K562 (cell line): ENCODE data around the gene PRKCE. TPM values are rescaled to one million over a fixed set of nuclear protein-coding genes. Genes with fewer than 3 reads are reported as not detected.

Experiments
- ATAC-seq: fragments of 200-7000 bp; cut with Tn5 transposase; 3 replicates; pipeline ENCODE4 v1.9.1; 2020; ENCODE audit warnings: moderate library complexity
- BruUV-seq: library from RNA; stranded (reverse); fragments of 400-500 nt; replicated peaks from 2 replicates; lab custom pipeline; 2021; lab: Mats Ljungman, UMichigan
- CTCF ChIA-PET: fragments of 300-600 bp; formaldehyde crosslinking; extraction: SDS; loops from one replicate; lab custom pipeline; 2021; ENCODE audit warnings: low intra/inter-chr PET ratio; lab: Yijun Ruan, JAX
- POLR2A ChIA-PET: fragments of 300-600, 350-650 bp; sonication (Branson Sonifier 250); formaldehyde crosslinking; extraction: SDS; loops from one replicate; lab custom pipeline; 2021; ENCODE audit warnings: antibody characterized with exemption, inconsistent platforms; lab: Yijun Ruan, JAX
- DNase-seq, 4 experiments: peaks; one replicate each; pipeline versions ENCODE4 v3.0.0 to v3.0.0-alpha.2; 2011 to 2018; ENCODE audit warnings: low spot score in 3 of 4, mixed read lengths in 3 of 4; ENCODE audit errors: extremely low read depth in 1 of 4
- FAIRE-seq: peaks from 2 replicates; lab custom pipeline; 2011; peaks lifted over from hg19 to GRCh38; lab: Jason Lieb, UNC
- H2AFZ ChIP-seq: 2 replicates; pipeline ENCODE4 v1.6.0; 2011; ENCODE audit warnings: low read depth, low read length, control low read depth, inconsistent platforms
- H3K27ac ChIP-seq: fragments of 200-600 bp; 3 replicates; pipeline ENCODE4 v1.8.0; 2011; ENCODE audit warnings: low read depth, mild to moderate bottlenecking, control low read depth, inconsistent platforms, low read length, moderate library complexity, mixed read lengths; ENCODE audit errors: extremely low read depth
- H3K27me3 ChIP-seq, 2 experiments: fragments of 300-600 bp in 1 of 2; 2 replicates in 1 of 2; 3 replicates in 1 of 2; pipeline versions ENCODE4 v1.6.0 to v1.8.0; 2011; ENCODE audit warnings: inconsistent platforms in 2 of 2, low read length in 2 of 2, mild to moderate bottlenecking in 1 of 2, mixed read lengths in 1 of 2, moderate library complexity in 1 of 2; ENCODE audit not compliant: control insufficient read depth in 2 of 2, insufficient read depth in 2 of 2
- H3K36me3 ChIP-seq: fragments of 300-600 bp; 3 replicates; pipeline ENCODE4 v1.8.0; 2011; ENCODE audit warnings: mild to moderate bottlenecking, low read length, inconsistent platforms; ENCODE audit not compliant: control insufficient read depth, insufficient read depth
- H3K4me1 ChIP-seq, 2 experiments: fragments of 200-600 bp in 1 of 2; replicated peaks in 1 of 2; 2 replicates in 1 of 2; 3 replicates in 1 of 2; pipeline versions ENCODE4 v1.5.1 to v1.8.0; 2011; ENCODE audit warnings: inconsistent platforms in 2 of 2, low read length in 2 of 2, mild to moderate bottlenecking in 1 of 2, mixed read lengths in 1 of 2, moderate library complexity in 1 of 2; ENCODE audit not compliant: control insufficient read depth in 2 of 2, insufficient read depth in 2 of 2
- H3K4me2 ChIP-seq: 2 replicates; pipeline ENCODE4 v1.6.1; 2011; ENCODE audit warnings: low read length, control low read depth, inconsistent platforms, mixed read lengths; ENCODE audit not compliant: insufficient read depth
- H3K4me3 ChIP-seq: fragments of 200-600 bp; sonication (generic), shearing (Covaris generic); 2 replicates; pipeline ENCODE4 v1.5.1; 2016; ENCODE audit warnings: control low read depth, inconsistent platforms
- H3K79me2 ChIP-seq: fragments of 200-600 bp; 3 replicates; pipeline ENCODE4 v1.8.0; 2011; ENCODE audit warnings: low read length, inconsistent platforms; ENCODE audit not compliant: control insufficient read depth, insufficient read depth
- H3K9ac ChIP-seq, 2 experiments: 2 replicates each; pipeline versions ENCODE4 v1.6.0 to v1.6.1; 2011; ENCODE audit warnings: low read depth in 2 of 2, low read length in 2 of 2, control low read depth in 1 of 2, inconsistent platforms in 1 of 2, mild to moderate bottlenecking in 1 of 2, mixed read lengths in 1 of 2; ENCODE audit not compliant: insufficient read depth in 1 of 2
- H3K9me1 ChIP-seq: one replicate; pipeline ENCODE4 v1.6.0; 2011; ENCODE audit warnings: inconsistent platforms, mild to moderate bottlenecking, low read length, moderate library complexity; ENCODE audit not compliant: control insufficient read depth, insufficient read depth
- H3K9me3 ChIP-seq: replicated peaks from 2 replicates; pipeline ENCODE4 v1.5.1; 2011; ENCODE audit warnings: low read depth, low read length, inconsistent platforms; ENCODE audit not compliant: control insufficient read depth, insufficient read depth
- H4K20me1 ChIP-seq: replicated peaks from 2 replicates; pipeline ENCODE4 v1.6.1; 2011; ENCODE audit warnings: low read length, inconsistent platforms, mixed read lengths; ENCODE audit not compliant: control insufficient read depth, insufficient read depth
- ARID2 ChIP-seq: fragments of 450-650 bp; IDR thresholded peaks from 2 replicates; pipeline ENCODE4 v1.6.1; 2017; ENCODE audit warnings: antibody characterized with exemption, mild to moderate bottlenecking
- CBFB ChIP-seq: sonication (generic); formaldehyde crosslinking; IDR thresholded peaks from 2 replicates; pipeline ENCODE4 v1.4.0; 2020; ENCODE audit warnings: mild to moderate bottlenecking, missing genetic modification reagents
- CHD7 ChIP-seq: fragments of 200-600 bp; sonication (generic); IDR thresholded peaks from one replicate; pipeline ENCODE4 v1.6.1; 2012; ENCODE audit warnings: mild to moderate bottlenecking, low read depth, low read length, inconsistent platforms
- ESRRB ChIP-seq: fragments of 250-450 bp; sonication (Bioruptor Pico); IDR thresholded peaks from 2 replicates; pipeline ENCODE4 v1.5.0; 2020; ENCODE audit warnings: mild to moderate bottlenecking, moderate library complexity, borderline replicate concordance
- GABPB2 ChIP-seq: fragments of 250-450 bp; sonication (Bioruptor Pico); conservative IDR thresholded peaks from 2 replicates; pipeline ENCODE4 v1.5.1; 2021; ENCODE audit warnings: mild to moderate bottlenecking
- MAFK ChIP-seq: IDR thresholded peaks from 2 replicates; pipeline ENCODE4 v1.6.1; 2011; ENCODE audit warnings: low read length, improper control_type of control experiment
- ZBTB7A ChIP-seq: IDR thresholded peaks from 2 replicates; pipeline ENCODE4 v1.6.1; 2011; ENCODE audit warnings: low read depth, mild to moderate bottlenecking, low read length, moderate library complexity, borderline replicate concordance; ENCODE audit not compliant: control insufficient read depth
- ZFP30 ChIP-seq: fragments of 250-450 bp; sonication (Bioruptor Pico); IDR thresholded peaks from 2 replicates; pipeline ENCODE4 v1.8.0; 2022; ENCODE audit warnings: moderate library complexity, mild to moderate bottlenecking, inconsistent platforms, borderline replicate concordance
- ZNF253 ChIP-seq: fragments of 250-450 bp; sonication (Bioruptor Pico); conservative IDR thresholded peaks from 2 replicates; pipeline ENCODE4 v1.6.1; 2021; ENCODE audit warnings: mild to moderate bottlenecking
- ZNF3 ChIP-seq: fragments of 250-450 bp; sonication (Bioruptor Pico); IDR thresholded peaks from 2 replicates; pipeline ENCODE4 v1.5.0; 2021; ENCODE audit warnings: mild to moderate bottlenecking, moderate library complexity
- ZNF586 ChIP-seq: fragments of 450-650 bp; formaldehyde crosslinking; conservative IDR thresholded peaks from 2 replicates; pipeline ENCODE4 v1.4.0; 2020; ENCODE audit warnings: mild to moderate bottlenecking, moderate library complexity
- ZNF668 ChIP-seq: fragments of 250-450 bp; sonication (Bioruptor Pico); IDR thresholded peaks from 2 replicates; pipeline ENCODE4 v1.8.0; 2022; ENCODE audit warnings: mild to moderate bottlenecking, inconsistent platforms
- ZZZ3 ChIP-seq: fragments of 450-650 bp; IDR thresholded peaks from 2 replicates; pipeline ENCODE4 v1.6.1; 2016; ENCODE audit warnings: antibody characterized with exemption, mild to moderate bottlenecking, moderate library complexity
- WGBS: fragments of 100-300 bp; shearing (Covaris generic); methylation state at CpG from one replicate; pipeline ENCODE4 v1.1.6; 2016; ENCODE audit warnings: low coverage, mixed read lengths; ENCODE audit not compliant: insufficient coverage; ENCODE audit errors: missing lambda C conversion rate; 5-methylcytosine and 5-hydroxymethylcytosine counted together
- in situ Hi-C: fragments of 300-500 bp; cut with MboI; formaldehyde crosslinking; loops from 4 replicates; pipeline ENCODE4 v1.15.0; 2018; ENCODE audit warnings: inconsistent platforms, mixed read lengths
- intact Hi-C: fragments of 100-400 bp; cut with micrococcal nuclease; formaldehyde crosslinking; loops from 2 replicates; pipeline ENCODE4 v1.14.2; 2022
- polyA plus RNA-seq, 8 experiments: library from polyadenylated mRNA; depleted of rRNA in 4 of 8; stranded (reverse) in 5 of 8; unstranded in 3 of 8; fragments of >200 nt; fragmentation: Nextera tagmentation in 2 of 8; fragmentation: Illumina TruSeq in 1 of 8; extraction: Ambion mirVana in 2 of 8; extraction: Trizol in 1 of 8; gene quantifications; 2 replicates each; pipeline versions ENCODE4 v1.2.1 to v1.2.3, GENCODE V29; 2011 to 2014; ENCODE audit warnings: inconsistent platforms in 1 of 8, missing spikeins in 1 of 8
- total RNA-seq, 7 experiments: library from RNA; depleted of rRNA in 6 of 7; stranded (reverse); fragments of >200 nt in 6 of 7; fragmentation: Illumina TruSeq in 2 of 7; extraction: Trizol in 2 of 7; gene quantifications; 2 replicates each; pipeline versions ENCODE4 v1.2.1 to v1.2.3, GENCODE V29; 2011 to 2021; ENCODE audit warnings: low replicate concordance in 1 of 7

The PRKCE gene
- total and polyA plus RNA-seq, 9 of the 15 experiments (the other 6 are each of a cell fraction or from before 2014, with no cell fraction given) = 0.06 to 1.0 (median 0.22) TPM; not detected in 1

- CTCF ChIA-PET = no interaction called here
- in situ Hi-C loops = no loop called here
- 26% methylated on average over 5 of the region's 5 CpGs for WGBS
- TF ChIP-seq CBFB (no peak), CHD7 (no peak), ZZZ3 (no peak), ZNF3 (CRISPR knock-in tag) (no peak), ZFP30 (CRISPR knock-in tag) (no peak), ESRRB (no peak), MAFK (no peak), ZNF668 (no peak), ZBTB7A (no peak), GABPB2 (CRISPR knock-in tag) (no peak), ZNF253 (CRISPR knock-in tag) (no peak), ZNF586 (CRISPR knock-in tag) (no peak), ARID2 (no peak)
Observed at GRCh38 chr2:46066601-46067000, 415.1 kb downstream of the PRKCE start.

More at GRCh38 chr2:46066601-46067000, 415.1 kb downstream of the PRKCE start:
- H3K9me3 ChIP-seq = no peaks in the 10 kb centered on the region
- BruUV-seq = no TSS peak
- intact Hi-C loops = no loop called here
- no peak overlapping the region for H3K9ac ChIP-seq
- H3K4me2 ChIP-seq = no peak overlapping the region
- POLR2A ChIA-PET = no interaction called here
- no peaks in the 10 kb centered on the region for H3K79me2 ChIP-seq
- no peak overlapping the region for H3K27ac ChIP-seq
- no peaks in the 10 kb centered on the region; a peak in 1 of 5 replicates for H3K4me1 ChIP-seq
- H4K20me1 ChIP-seq = no peaks in the 10 kb centered on the region; the same call in 1 of the 2 replicates
- DNase-seq = no peak
- H2AFZ ChIP-seq = no peak overlapping the region
- H3K9me1 ChIP-seq = no peaks in the 10 kb centered on the region
- no peak overlapping the region for H3K4me3 ChIP-seq
- H3K36me3 ChIP-seq = no peaks in the 10 kb centered on the region
- no peak for FAIRE-seq
- no peak for ATAC-seq
- H3K27me3 ChIP-seq = peaks cover 4 to 5% of the 10 kb centered on the region in 2 experiments; a peak in 4 of 5 replicates
